SU-DHL-6 (cell line): ENCODE data around the gene IL3.

Source experiments
- H2AFZ ChIP-seq: fragments of 200-600 bp; sonication (generic); 2 replicates; pipeline ENCODE4 v1.6.1; 2014; ENCODE audit warnings: low read depth, mild to moderate bottlenecking, moderate library complexity, mixed read lengths, antibody characterized with exemption, low read length; ENCODE audit not compliant: severe bottlenecking
- H3F3A ChIP-seq: fragments of 200-600 bp; shearing (Covaris generic); 2 replicates; pipeline ENCODE4 v1.6.0; 2016; ENCODE audit warnings: antibody characterized with exemption, mild to moderate bottlenecking; ENCODE audit not compliant: insufficient read depth
- H3K27ac ChIP-seq: fragments of 200-600 bp; sonication (generic); 2 replicates; pipeline ENCODE4 v1.5.1; 2016; ENCODE audit warnings: low read depth, mild to moderate bottlenecking, low read length, moderate library complexity, mixed read lengths
- H3K27me3 ChIP-seq: fragments of 200-600 bp; sonication (generic), shearing (Covaris generic); 2 replicates; pipeline ENCODE4 v1.6.0; 2014; ENCODE audit warnings: mild to moderate bottlenecking, low read length
- H3K36me3 ChIP-seq: fragments of 200-600 bp; sonication (generic); 2 replicates; pipeline ENCODE4 v1.6.1; 2014; ENCODE audit warnings: mild to moderate bottlenecking, low read length, mixed read lengths
- H3K4me2 ChIP-seq: fragments of 300-600, 200-600 bp; shearing (Covaris generic), sonication (generic); 2 replicates; pipeline ENCODE4 v1.6.0; 2014; ENCODE audit warnings: low read length, low read depth, mild to moderate bottlenecking; ENCODE audit not compliant: poor library complexity, severe bottlenecking
- H3K4me3 ChIP-seq: fragments of 200-600 bp; sonication (generic); 2 replicates; pipeline ENCODE4 v1.5.1; 2014; ENCODE audit warnings: antibody characterized with exemption, low read length, mild to moderate bottlenecking, mixed read lengths; ENCODE audit not compliant: insufficient read depth, poor library complexity, severe bottlenecking
- H3K79me2 ChIP-seq: fragments of 200-600 bp; sonication (generic); 2 replicates; pipeline ENCODE4 v1.6.1; 2014; ENCODE audit warnings: mild to moderate bottlenecking, low read length, moderate library complexity; ENCODE audit not compliant: insufficient read depth
- H3K9ac ChIP-seq: fragments of 200-600 bp; sonication (generic); 2 replicates; pipeline ENCODE4 v1.7.0; 2014; ENCODE audit warnings: mild to moderate bottlenecking, low read length
- H3K9me2 ChIP-seq: fragments of 200-600 bp; sonication (generic); replicated peaks from 2 replicates; pipeline ENCODE4 v1.6.1; 2014; ENCODE audit warnings: low read length; ENCODE audit not compliant: insufficient read depth
- H3K9me3 ChIP-seq: fragments of 200-600 bp; sonication (generic); 2 replicates; pipeline ENCODE4 v1.6.1; 2014; ENCODE audit warnings: low read length, mixed read lengths; ENCODE audit not compliant: insufficient read depth
- H4K20me1 ChIP-seq: fragments of 200-600 bp; sonication (generic); 2 replicates; pipeline ENCODE4 v1.6.1; 2014; ENCODE audit warnings: low read depth, mild to moderate bottlenecking, antibody characterized with exemption, low read length, moderate library complexity, mixed read lengths
- EZH2phosphoT487 ChIP-seq: fragments of 200-600 bp; sonication (generic), shearing (Covaris generic); conservative IDR thresholded peaks from 2 replicates; pipeline ENCODE4 v1.6.1; 2018; ENCODE audit warnings: mild to moderate bottlenecking, antibody characterized with exemption, low read length, moderate library complexity, mixed read lengths
- TF ChIP-seq, protein P1 (sequence below): fragments of 200-600 bp; sonication (generic); IDR thresholded peaks from one replicate; pipeline ENCODE4 v1.5.1; 2017; ENCODE audit warnings: antibody characterized with exemption, mild to moderate bottlenecking, low read length, moderate library complexity; ENCODE audit not compliant: insufficient read depth, poor library complexity, severe bottlenecking

Gene IL3

GRCh38 chr5:132060501-132061161 lies at the start of gene IL3:
TSS of gene IL3 (plus strand) at chr5:132060655. CDS start at chr5:132060707, 52 bp downstream.
- Histone ChIP-seq H3K27ac (no peak within 1 kb of the TSS), H3K9me2 (no peaks in the 10 kb centered on the region), H3K9ac (no peak within 1 kb of the TSS)

DNA sequence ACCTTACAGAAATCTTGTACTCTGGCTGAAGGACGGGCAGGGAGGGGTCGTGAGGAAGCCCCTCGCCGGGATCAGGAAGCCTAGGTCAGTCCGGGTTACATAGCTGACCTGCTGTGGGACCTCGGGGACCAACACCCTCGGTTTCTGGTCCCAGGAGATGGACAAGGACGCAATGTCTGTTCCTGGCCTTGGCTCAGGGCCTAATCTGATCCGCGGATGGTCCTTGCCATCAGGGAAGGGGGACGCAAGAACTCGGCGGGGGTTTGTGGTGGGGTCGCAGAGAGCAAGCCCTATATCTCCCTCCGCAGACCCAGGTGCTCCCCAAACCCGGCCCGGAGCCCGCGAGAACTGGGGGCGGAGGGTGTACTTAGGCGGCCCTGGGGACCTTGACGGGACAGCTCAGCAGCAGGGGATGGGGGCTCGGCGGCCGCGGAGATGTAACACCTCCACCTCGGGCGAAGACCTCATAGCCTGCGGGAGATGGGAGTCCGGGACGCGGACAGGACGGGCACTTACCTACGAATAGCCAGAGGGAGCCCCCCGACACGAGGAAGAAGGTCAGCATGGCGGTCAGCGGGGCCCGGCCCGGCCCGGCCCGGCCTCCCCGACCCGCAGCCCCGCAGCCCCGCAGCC lies 49.4 kb upstream of the IL3 start:
- TF ChIP-seq, protein P1, sequence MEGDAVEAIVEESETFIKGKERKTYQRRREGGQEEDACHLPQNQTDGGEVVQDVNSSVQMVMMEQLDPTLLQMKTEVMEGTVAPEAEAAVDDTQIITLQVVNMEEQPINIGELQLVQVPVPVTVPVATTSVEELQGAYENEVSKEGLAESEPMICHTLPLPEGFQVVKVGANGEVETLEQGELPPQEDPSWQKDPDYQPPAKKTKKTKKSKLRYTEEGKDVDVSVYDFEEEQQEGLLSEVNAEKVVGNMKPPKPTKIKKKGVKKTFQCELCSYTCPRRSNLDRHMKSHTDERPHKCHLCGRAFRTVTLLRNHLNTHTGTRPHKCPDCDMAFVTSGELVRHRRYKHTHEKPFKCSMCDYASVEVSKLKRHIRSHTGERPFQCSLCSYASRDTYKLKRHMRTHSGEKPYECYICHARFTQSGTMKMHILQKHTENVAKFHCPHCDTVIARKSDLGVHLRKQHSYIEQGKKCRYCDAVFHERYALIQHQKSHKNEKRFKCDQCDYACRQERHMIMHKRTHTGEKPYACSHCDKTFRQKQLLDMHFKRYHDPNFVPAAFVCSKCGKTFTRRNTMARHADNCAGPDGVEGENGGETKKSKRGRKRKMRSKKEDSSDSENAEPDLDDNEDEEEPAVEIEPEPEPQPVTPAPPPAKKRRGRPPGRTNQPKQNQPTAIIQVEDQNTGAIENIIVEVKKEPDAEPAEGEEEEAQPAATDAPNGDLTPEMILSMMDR, result no peak
- TF ChIP-seq EZH2phosphoT487, result no peak
- H3K9ac ChIP-seq, result no peak overlapping the region
- H3K36me3 ChIP-seq, result no peaks in the 10 kb centered on the region
- H3F3A ChIP-seq, result no peaks in the 10 kb centered on the region
- H3K4me2 ChIP-seq, result peak overlapping the region; percentile 43
- no peaks in the 10 kb centered on the region for H3K27me3 ChIP-seq
- no peaks in the 10 kb centered on the region for H4K20me1 ChIP-seq
- no peaks in the 10 kb centered on the region for H3K9me3 ChIP-seq
- no peaks in the 10 kb centered on the region for H3K9me2 ChIP-seq
- H2AFZ ChIP-seq, result no peak overlapping the region
- H3K79me2 ChIP-seq, result no peaks in the 10 kb centered on the region
- no peak overlapping the region for H3K4me3 ChIP-seq
- no peak overlapping the region for H3K27ac ChIP-seq

More at GRCh38 chr5:132060501-132061161, at the start of gene IL3:
- Histone ChIP-seq H3F3A (no peaks in the 10 kb centered on the region), H3K27me3 (no peaks in the 10 kb centered on the region), H3K4me2 (no peak within 1 kb of the TSS), H3K4me3 (no peak within 1 kb of the TSS), H2AFZ (no peak within 1 kb of the TSS), H3K9me3 (no peaks in the 10 kb centered on the region), H3K36me3 (no peaks in the 10 kb centered on the region), H4K20me1 (no peaks in the 10 kb centered on the region), H3K79me2 (no peaks in the 10 kb centered on the region)
- TF ChIP-seq, protein P1, result no peak
- no peak for TF ChIP-seq EZH2phosphoT487

- Histone ChIP-seq H3K4me2 (peak within 1 kb of the TSS; percentile 43), H3K4me3 (peak within 1 kb of the TSS; percentile 38), H3K9me3 (no peaks in the 10 kb centered on the region), H3K36me3 (no peaks in the 10 kb centered on the region), H3K27ac (no peak within 1 kb of the TSS), H3K9me2 (no peaks in the 10 kb centered on the region), H3K9ac (no peak within 1 kb of the TSS), H3K27me3 (no peaks in the 10 kb centered on the region), H3F3A (no peaks in the 10 kb centered on the region), H2AFZ (no peak within 1 kb of the TSS), H3K79me2 (no peaks in the 10 kb centered on the region), H4K20me1 (no peaks in the 10 kb centered on the region)
- TF ChIP-seq, protein P1, result no peak
- TF ChIP-seq EZH2phosphoT487, result 0 out of 2 replicates have a peak, but pooled peaks have one; percentile 94
Measured at GRCh38 chr5:132011622-132012343, 48.7 kb upstream of the IL3 start, which contains the start of gene ACSL6. TSS of gene ACSL6 (minus strand) at chr5:132011658. CDS start at chr5:132011553, 105 bp downstream.
